ENCODE measurements around the gene CDRT4.
"Not testable (repeated sequence)": the region's sequence is repeated elsewhere in the genome, so short reads cannot be mapped to it uniquely, and the experiment has no call there.

The CDRT4 gene

GRCh38 chr17:15467592-15467991 lies at the start of gene CDRT4:
CDRT4 (minus strand) TSS chr17:15467621; CDS start chr17:15440238, 27,383 bp downstream.
- peaks cover 4% of the 10 kb centered on the region; the same call in 1 of the 2 replicates for H3K4me1 ChIP-seq (ENCODE audit: insufficient read depth, low read length)
- no peak within 1 kb of the TSS for H3K9ac ChIP-seq (ENCODE audit: low read depth, low read length)
- no peaks in the 10 kb centered on the region for H3K9me3 ChIP-seq (ENCODE audit: control insufficient read depth, insufficient read depth, low read length)
- H3K36me3 ChIP-seq (ENCODE audit: insufficient read depth, low read length), result no peaks in the 10 kb centered on the region

- H3K9ac ChIP-seq (ENCODE audit: low read depth, low read length), result no peak overlapping the region
- peaks cover 7% of the 10 kb centered on the region for H3K36me3 ChIP-seq (ENCODE audit: insufficient read depth, low read length)
- H3K4me1 ChIP-seq (ENCODE audit: insufficient read depth, low read length), result no peaks in the 10 kb centered on the region
- no peaks in the 10 kb centered on the region for H3K9me3 ChIP-seq (ENCODE audit: control insufficient read depth, insufficient read depth, low read length)
Observed at GRCh38 chr17:15516150-15516549, 48.7 kb upstream of the CDRT4 start.

- Histone ChIP-seq H3K36me3 (ENCODE audit: insufficient read depth, low read length) (peaks cover 10% of the 10 kb centered on the region), H3K9ac (ENCODE audit: low read depth, low read length) (no peak overlapping the region), H3K4me1 (ENCODE audit: insufficient read depth, low read length) (no peaks in the 10 kb centered on the region), H3K9me3 (ENCODE audit: control insufficient read depth, insufficient read depth, low read length) (no peaks in the 10 kb centered on the region)
Observed at GRCh38 chr17:15514469-15514868, 47.0 kb upstream of the CDRT4 start.

GRCh38 chr17:15513856-15514459 lies 46.5 kb upstream of the CDRT4 start:
- Histone ChIP-seq H3K4me1 (ENCODE audit: insufficient read depth, low read length) (no peaks in the 10 kb centered on the region), H3K9ac (ENCODE audit: low read depth, low read length) (no peak overlapping the region), H3K36me3 (ENCODE audit: insufficient read depth, low read length) (peaks cover 10% of the 10 kb centered on the region)

GRCh38 chr17:15513058-15513791 lies 45.8 kb upstream of the CDRT4 start:
- Histone ChIP-seq H3K9me3 (ENCODE audit: control insufficient read depth, insufficient read depth, low read length) (no peaks in the 10 kb centered on the region), H3K9ac (ENCODE audit: low read depth, low read length) (no peak overlapping the region), H3K4me1 (ENCODE audit: insufficient read depth, low read length) (no peaks in the 10 kb centered on the region), H3K36me3 (ENCODE audit: insufficient read depth, low read length) (peaks cover 10% of the 10 kb centered on the region)

More at GRCh38 chr17:15513856-15514459, 46.5 kb upstream of the CDRT4 start:
- H3K9me3 ChIP-seq (ENCODE audit: control insufficient read depth, insufficient read depth, low read length), result no peaks in the 10 kb centered on the region

GRCh38 chr17:15512071-15512709 lies 44.8 kb upstream of the CDRT4 start:
- H3K36me3 ChIP-seq (ENCODE audit: insufficient read depth, low read length), result peaks cover 10% of the 10 kb centered on the region

GRCh38 chr17:15511142-15511541 lies 43.7 kb upstream of the CDRT4 start:
- Histone ChIP-seq H3K9me3 (ENCODE audit: control insufficient read depth, insufficient read depth, low read length) (no peaks in the 10 kb centered on the region), H3K9ac (ENCODE audit: low read depth, low read length) (no peak overlapping the region), H3K36me3 (ENCODE audit: insufficient read depth, low read length) (peaks cover 7% of the 10 kb centered on the region), H3K4me1 (ENCODE audit: insufficient read depth, low read length) (no peaks in the 10 kb centered on the region)

More at GRCh38 chr17:15512071-15512709, 44.8 kb upstream of the CDRT4 start:
- Histone ChIP-seq H3K9ac (ENCODE audit: low read depth, low read length) (no peak overlapping the region), H3K9me3 (ENCODE audit: control insufficient read depth, insufficient read depth, low read length) (no peaks in the 10 kb centered on the region), H3K4me1 (ENCODE audit: insufficient read depth, low read length) (no peaks in the 10 kb centered on the region)

- H3K9ac ChIP-seq (ENCODE audit: low read depth, low read length), result no peak overlapping the region
- H3K36me3 ChIP-seq (ENCODE audit: insufficient read depth, low read length), result peaks cover 5% of the 10 kb centered on the region
- no peaks in the 10 kb centered on the region for H3K4me1 ChIP-seq (ENCODE audit: insufficient read depth, low read length)
- no peaks in the 10 kb centered on the region for H3K9me3 ChIP-seq (ENCODE audit: control insufficient read depth, insufficient read depth, low read length)
Observed at GRCh38 chr17:15510361-15510760, 42.9 kb upstream of the CDRT4 start.

GRCh38 chr17:15509095-15509494 lies 41.7 kb upstream of the CDRT4 start:
- no peak overlapping the region for H3K9ac ChIP-seq (ENCODE audit: low read depth, low read length)
- no peaks in the 10 kb centered on the region for H3K9me3 ChIP-seq (ENCODE audit: control insufficient read depth, insufficient read depth, low read length)
- H3K4me1 ChIP-seq (ENCODE audit: insufficient read depth, low read length), result no peaks in the 10 kb centered on the region
- peaks cover 3% of the 10 kb centered on the region; the same call in 1 of the 2 replicates for H3K36me3 ChIP-seq (ENCODE audit: insufficient read depth, low read length)

GRCh38 chr17:15508466-15508865 lies 41.0 kb upstream of the CDRT4 start:
- Histone ChIP-seq H3K36me3 (ENCODE audit: insufficient read depth, low read length) (peaks cover 3% of the 10 kb centered on the region; the same call in 1 of the 2 replicates), H3K9me3 (ENCODE audit: control insufficient read depth, insufficient read depth, low read length) (no peaks in the 10 kb centered on the region), H3K9ac (ENCODE audit: low read depth, low read length) (no peak overlapping the region), H3K4me1 (ENCODE audit: insufficient read depth, low read length) (peaks cover under 1% of the 10 kb centered on the region; the same call in 1 of the 2 replicates)

GRCh38 chr17:15507896-15508295 lies 40.5 kb upstream of the CDRT4 start:
- Histone ChIP-seq H3K9me3 (ENCODE audit: control insufficient read depth, insufficient read depth, low read length) (no peaks in the 10 kb centered on the region), H3K4me1 (ENCODE audit: insufficient read depth, low read length) (peaks cover 4% of the 10 kb centered on the region; the same call in 1 of the 2 replicates), H3K36me3 (ENCODE audit: insufficient read depth, low read length) (peaks cover 3% of the 10 kb centered on the region; the same call in 1 of the 2 replicates), H3K9ac (ENCODE audit: low read depth, low read length) (no peak overlapping the region)

GRCh38 chr17:15507001-15507400 lies 39.6 kb upstream of the CDRT4 start:
- Histone ChIP-seq H3K9me3 (ENCODE audit: control insufficient read depth, insufficient read depth, low read length) (no peaks in the 10 kb centered on the region), H3K36me3 (ENCODE audit: insufficient read depth, low read length) (peaks cover 3% of the 10 kb centered on the region; the same call in 1 of the 2 replicates), H3K9ac (ENCODE audit: low read depth, low read length) (no peak overlapping the region), H3K4me1 (ENCODE audit: insufficient read depth, low read length) (peaks cover 5% of the 10 kb centered on the region; the same call in 1 of the 2 replicates)

- not testable (repeated sequence) for H3K9ac ChIP-seq (ENCODE audit: low read depth, low read length); H3K36me3 ChIP-seq (ENCODE audit: insufficient read depth, low read length); H3K4me1 ChIP-seq (ENCODE audit: insufficient read depth, low read length); H3K9me3 ChIP-seq (ENCODE audit: control insufficient read depth, insufficient read depth, low read length)
Observed at GRCh38 chr17:15505708-15506107, 38.3 kb upstream of the CDRT4 start.

GRCh38 chr17:15503731-15504130 lies 36.3 kb upstream of the CDRT4 start:
- Histone ChIP-seq H3K36me3 (ENCODE audit: insufficient read depth, low read length) (no peaks in the 10 kb centered on the region; the same call in 1 of the 2 replicates), H3K9ac (ENCODE audit: low read depth, low read length) (no peak overlapping the region), H3K4me1 (ENCODE audit: insufficient read depth, low read length) (peaks cover 8% of the 10 kb centered on the region; the same call in 1 of the 2 replicates), H3K9me3 (ENCODE audit: control insufficient read depth, insufficient read depth, low read length) (no peaks in the 10 kb centered on the region)

Data from ES-I3 (cell line).